Testis (tissue), 3 donors: ENCODE measurements around the gene MACC1. TPM values are rescaled to one million over a fixed set of nuclear protein-coding genes. Genes with fewer than 3 reads are reported as not detected.
A peak's percentile ranks its signal among the peaks of the same experiment; 100 is the strongest.

Experiments used
- DNase-seq: peaks from one replicate; pipeline ENCODE4 v3.0.0-alpha.2; 2019
- H3K27ac ChIP-seq, 2 donors: fragments of 200-600 bp; sonication (generic); one replicate each; pipeline ENCODE4 v1.5.1; 2019
- H3K27me3 ChIP-seq: fragments of 200-600 bp; sonication (generic); one replicate; pipeline ENCODE4 v1.5.1; 2019
- H3K36me3 ChIP-seq: fragments of 200-600 bp; sonication (generic); one replicate; pipeline ENCODE4 v1.5.1; 2017; ENCODE audit warnings: low read depth; ENCODE audit errors: missing control alignments
- H3K4me1 ChIP-seq: fragments of 200-600 bp; sonication (generic); one replicate; pipeline ENCODE4 v1.5.1; 2019
- H3K4me3 ChIP-seq, 2 donors: fragments of 200-600 bp; sonication (generic); one replicate each; pipeline ENCODE4 v1.5.1; 2017 to 2019
- H3K9me3 ChIP-seq: fragments of 200-600 bp; sonication (generic); one replicate; pipeline ENCODE4 v1.5.1; 2017
- CTCF ChIP-seq, 3 experiments: fragments of 450-650 bp in 2 of 3; fragments of 200-600 bp in 1 of 3; sonication (generic) in 1 of 3; IDR thresholded peaks; one replicate each; pipeline ENCODE4 v1.5.1; 2016 to 2019; ENCODE audit warnings: antibody characterized with exemption in 3 of 3, mild to moderate bottlenecking in 2 of 3, moderate library complexity in 1 of 3
- POLR2A ChIP-seq: fragments of 450-650 bp; IDR thresholded peaks from one replicate; pipeline ENCODE4 v1.6.1; 2017; ENCODE audit warnings: antibody characterized with exemption, mild to moderate bottlenecking, moderate library complexity
- WGBS, 2 donors: methylation state at CpG; one replicate each; pipeline ENCODE4 v1.1.5; 2018; 5-methylcytosine and 5-hydroxymethylcytosine counted together
- intact Hi-C: fragments of 100-400 bp; cut with DNase I; formaldehyde crosslinking; loops from one replicate; pipeline ENCODE4 v1.15.1; 2023; ENCODE audit warnings: low total_unique reads
- polyA plus RNA-seq: library from polyadenylated mRNA; stranded (reverse); fragments of 350-450 nt; fragmentation: Illumina TruSeq; extraction: RNeasy Lipid Tissue Mini Kit (QIAGEN cat#74804); gene quantifications from one replicate; pipeline ENCODE4 v1.2.3, GENCODE V29; 2014; ENCODE audit warnings: low read depth, low replicate concordance; ENCODE audit not compliant: insufficient read depth
- total RNA-seq, 2 donors: library from RNA; depleted of rRNA; stranded (reverse); fragments of >200 nt; gene quantifications; one replicate each; pipeline ENCODE4 v1.2.3, GENCODE V29; 2016

Gene MACC1
- total and polyA plus RNA-seq, 3 donors from 2014 or later, result 0.17 to 0.79 (median 0.74) TPM

GRCh38 chr7:20113427-20114027, 103.7 kb downstream of the MACC1 start:
- H3K9me3 ChIP-seq, result no peaks in the 10 kb centered on the region
- 77 to 84% methylated on average over 4 of the region's 4 CpGs for WGBS, 2 donors
- no peak overlapping the region for H3K4me3 ChIP-seq
- no peaks in the 10 kb centered on the region for H3K4me1 ChIP-seq
- intact Hi-C loops, result no loop called here
- TF ChIP-seq CTCF (IDR thresholded peaks at IDR 0.05) (no peak), POLR2A (no peak)
- no peak overlapping the region for H3K27ac ChIP-seq
- no peak for DNase-seq
- H3K36me3 ChIP-seq, result no peaks in the 10 kb centered on the region
- no peaks in the 10 kb centered on the region for H3K27me3 ChIP-seq

- Histone ChIP-seq H3K4me1 (no peaks in the 10 kb centered on the region), H3K9me3 (no peaks in the 10 kb centered on the region), H3K4me3 (no peak overlapping the region), H3K27me3 (no peaks in the 10 kb centered on the region), H3K36me3 (no peaks in the 10 kb centered on the region), H3K27ac (no peak overlapping the region)
- no peak for TF ChIP-seq POLR2A
- no peak for TF ChIP-seq CTCF (IDR thresholded peaks at IDR 0.05)
- DNase-seq, result no peak
- intact Hi-C loops, result no loop called here
Measured at GRCh38 chr7:20112696-20113095, 104.5 kb downstream of the MACC1 start.

DNA sequence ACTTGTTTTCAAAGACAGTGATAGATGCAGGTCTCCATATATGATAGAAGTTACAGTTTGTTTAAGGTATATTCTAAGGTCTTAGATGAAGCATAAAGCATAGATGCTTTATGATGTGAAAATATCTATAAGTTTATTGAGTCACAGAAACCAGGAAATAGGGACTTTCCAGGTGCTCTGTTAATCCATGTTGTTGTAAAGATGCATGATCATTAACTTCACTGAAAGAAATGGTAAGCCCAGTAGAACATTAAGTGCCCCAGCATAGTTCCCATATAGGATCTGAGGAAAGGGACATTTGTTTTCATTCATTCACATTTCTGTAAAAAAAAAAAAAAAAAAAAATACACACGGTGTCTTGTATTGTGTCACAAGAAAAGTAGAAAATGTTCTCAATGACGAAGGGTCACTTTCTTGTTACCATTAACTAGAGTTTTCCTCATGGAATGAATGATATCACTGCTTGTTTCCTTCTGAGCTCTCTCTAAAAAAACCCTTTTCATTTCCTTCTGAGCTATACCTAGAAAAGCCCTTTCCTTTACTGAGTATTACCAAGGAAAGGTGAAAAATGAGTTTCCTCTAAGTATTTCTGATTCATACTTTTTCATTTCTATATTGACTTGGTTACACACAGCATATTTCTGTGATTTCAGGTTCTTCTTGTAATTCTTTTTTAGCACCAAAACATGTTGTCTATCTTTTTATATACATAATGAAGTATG, 105.2 kb downstream of the MACC1 start:
- intact Hi-C loops, result no loop called here
- no peak for TF ChIP-seq POLR2A
- DNase-seq, result no peak
- Histone ChIP-seq H3K27me3 (no peaks in the 10 kb centered on the region), H3K27ac (no peak overlapping the region), H3K9me3 (no peaks in the 10 kb centered on the region), H3K4me1 (no peaks in the 10 kb centered on the region), H3K4me3 (no peak overlapping the region), H3K36me3 (no peaks in the 10 kb centered on the region)
- WGBS, 2 donors, result 80 to 85% methylated on average over 2 of the region's 2 CpGs

DNA sequence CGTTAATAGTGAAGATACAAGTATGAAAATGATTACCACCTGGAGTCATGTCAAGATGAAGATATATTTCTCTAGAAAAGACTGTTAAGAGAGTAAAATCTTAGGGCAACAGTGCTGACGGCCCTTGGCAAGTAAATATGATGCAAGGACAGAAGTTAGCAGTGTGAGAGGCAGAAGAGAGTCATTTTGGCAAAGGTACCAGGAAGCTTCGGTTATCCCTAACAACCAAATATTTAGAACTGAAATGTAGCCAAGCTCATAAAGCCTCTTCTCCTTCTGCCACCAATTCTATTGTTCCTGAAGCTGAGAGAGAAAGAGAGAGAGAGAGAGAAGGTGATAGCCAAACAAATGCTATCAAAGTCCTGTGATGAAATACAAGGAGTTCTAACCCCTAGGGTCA, 109.6 kb downstream of the MACC1 start:
- no peak for DNase-seq
- no peak for TF ChIP-seq POLR2A
- no peak for TF ChIP-seq CTCF (IDR thresholded peaks at IDR 0.05)
- WGBS, 2 donors, result 38 to 51% methylated on average over 3 of the region's 3 CpGs
- intact Hi-C loops, result no loop called here
- Histone ChIP-seq H3K27me3 (no peaks in the 10 kb centered on the region), H3K36me3 (no peaks in the 10 kb centered on the region), H3K9me3 (no peaks in the 10 kb centered on the region), H3K27ac (peak overlapping the region in 1 of 2 donors; percentile 17), H3K4me3 (no peak overlapping the region), H3K4me1 (no peaks in the 10 kb centered on the region)

GRCh38 chr7:20104696-20105095, 112.5 kb downstream of the MACC1 start:
- no peak for TF ChIP-seq CTCF (IDR thresholded peaks at IDR 0.05)
- no peak for TF ChIP-seq POLR2A
- Histone ChIP-seq H3K9me3 (no peaks in the 10 kb centered on the region), H3K27ac (peak overlapping the region in 1 of 2 donors; percentile 11), H3K36me3 (no peaks in the 10 kb centered on the region), H3K27me3 (no peaks in the 10 kb centered on the region), H3K4me1 (no peaks in the 10 kb centered on the region), H3K4me3 (no peak overlapping the region)
- no peak for DNase-seq
- intact Hi-C loops, result no loop called here
- WGBS, 2 donors, result 51 to 73% methylated on average over 1 of the region's 1 CpG
